CD4-positive, alpha-beta T cell (primary cell): ENCODE data around the gene TPT1. TPM values are rescaled to one million over a fixed set of nuclear protein-coding genes. Genes with fewer than 3 reads are reported as not detected.

ENCODE experiments used
- ATAC-seq: fragments of 200-7000 bp; cut with Tn5 transposase; one replicate; pipeline ENCODE4 v1.10.0; 2022; ENCODE audit warnings: mild to moderate bottlenecking; ENCODE audit not compliant: poor library complexity
- CTCF ChIA-PET: fragments of 350-600 bp; sonication (Branson Sonifier 250); formaldehyde crosslinking; loops from one replicate; lab custom pipeline; 2021; ENCODE audit warnings: antibody characterized with exemption, inconsistent platforms; lab: Charles Lee
- POLR2A ChIA-PET: fragments of 350-600 bp; sonication (Branson Sonifier 250); formaldehyde crosslinking; loops from one replicate; lab custom pipeline; 2021; ENCODE audit warnings: antibody characterized with exemption, inconsistent platforms; lab: Charles Lee
- DNase-seq, 14 experiments: peaks; one replicate each; pipeline ENCODE4 v3.0.0-alpha.2; 2013 to 2020; ENCODE audit warnings: mixed read lengths in 2 of 14
- H3K27ac ChIP-seq, 2 donors: one replicate each; pipeline versions ENCODE4 v1.5.1 to v1.7.0; 2013; ENCODE audit warnings: low read length in 2 of 2, low read depth in 1 of 2, mild to moderate bottlenecking in 1 of 2
- H3K27me3 ChIP-seq, 2 experiments: 1 replicate in 1 of 2; 2 replicates in 1 of 2; pipeline versions ENCODE4 v1.6.1 to v1.7.0; 2013; ENCODE audit warnings: low read length in 2 of 2, control low read depth in 1 of 2, mild to moderate bottlenecking in 1 of 2, moderate library complexity in 1 of 2; ENCODE audit not compliant: insufficient read depth in 2 of 2, control insufficient read depth in 1 of 2
- H3K36me3 ChIP-seq: one replicate; pipeline ENCODE4 v1.6.1; 2013; ENCODE audit warnings: low read length, control low read depth; ENCODE audit not compliant: insufficient read depth
- H3K4me1 ChIP-seq: one replicate; pipeline ENCODE4 v1.6.1; 2013; ENCODE audit warnings: low read length, control low read depth; ENCODE audit not compliant: insufficient read depth
- H3K4me3 ChIP-seq: one replicate; pipeline ENCODE4 v1.5.1; 2013; ENCODE audit warnings: mild to moderate bottlenecking, low read length, moderate library complexity
- H3K9me3 ChIP-seq, 2 experiments: 1 replicate in 1 of 2; 2 replicates in 1 of 2; pipeline versions ENCODE4 v1.6.1 to v1.7.0; 2013; ENCODE audit warnings: low read length in 2 of 2, mild to moderate bottlenecking in 2 of 2, control low read depth in 1 of 2, moderate library complexity in 1 of 2; ENCODE audit not compliant: control insufficient read depth in 1 of 2, insufficient read depth in 1 of 2
- H3K27ac Mint-ChIP-seq: one replicate; pipeline ENCODE4 v1.8.0; 2020; ENCODE audit warnings: mixed read lengths
- H3K27me3 Mint-ChIP-seq: one replicate; pipeline ENCODE4 v1.8.0; 2021; ENCODE audit warnings: mixed read lengths
- H3K36me3 Mint-ChIP-seq: one replicate; pipeline ENCODE4 v1.8.0; 2021; ENCODE audit warnings: low read depth, mixed read lengths
- H3K4me1 Mint-ChIP-seq: one replicate; pipeline ENCODE4 v1.8.0; 2021; ENCODE audit warnings: low read depth, mixed read lengths
- H3K4me3 Mint-ChIP-seq: one replicate; pipeline ENCODE4 v1.8.0; 2020; ENCODE audit warnings: mild to moderate bottlenecking, mixed read lengths
- H3K9me3 Mint-ChIP-seq: one replicate; pipeline ENCODE4 v1.8.0; 2020; ENCODE audit warnings: mixed read lengths
- intact Hi-C, 2 experiments: fragments of 100-400 bp; cut with DNase I in 1 of 2; cut with micrococcal nuclease in 1 of 2; formaldehyde crosslinking; loops; one replicate each; pipeline versions ENCODE4 v1.15.1 to v1.9.0; 2023 to 2025; cut with DNase I, micrococcal nuclease
- total RNA-seq, 174 experiments: library from RNA in 2 of 174; stranded (reverse) in 2 of 174; gene quantifications; one replicate each; pipeline ENCODE4 v1.2.3 and lab custom pipeline; 2021 to 2026
- TF ChIP-seq, protein P1 (sequence below): fragments of 200-600 bp; IDR thresholded peaks from one replicate; pipeline ENCODE4 v1.8.0; 2022; ENCODE audit warnings: antibody characterized with exemption, mild to moderate bottlenecking

Gene TPT1
- total RNA-seq, 2 experiments from 2014 or later: 8,742 to 8,834 TPM

DNA sequence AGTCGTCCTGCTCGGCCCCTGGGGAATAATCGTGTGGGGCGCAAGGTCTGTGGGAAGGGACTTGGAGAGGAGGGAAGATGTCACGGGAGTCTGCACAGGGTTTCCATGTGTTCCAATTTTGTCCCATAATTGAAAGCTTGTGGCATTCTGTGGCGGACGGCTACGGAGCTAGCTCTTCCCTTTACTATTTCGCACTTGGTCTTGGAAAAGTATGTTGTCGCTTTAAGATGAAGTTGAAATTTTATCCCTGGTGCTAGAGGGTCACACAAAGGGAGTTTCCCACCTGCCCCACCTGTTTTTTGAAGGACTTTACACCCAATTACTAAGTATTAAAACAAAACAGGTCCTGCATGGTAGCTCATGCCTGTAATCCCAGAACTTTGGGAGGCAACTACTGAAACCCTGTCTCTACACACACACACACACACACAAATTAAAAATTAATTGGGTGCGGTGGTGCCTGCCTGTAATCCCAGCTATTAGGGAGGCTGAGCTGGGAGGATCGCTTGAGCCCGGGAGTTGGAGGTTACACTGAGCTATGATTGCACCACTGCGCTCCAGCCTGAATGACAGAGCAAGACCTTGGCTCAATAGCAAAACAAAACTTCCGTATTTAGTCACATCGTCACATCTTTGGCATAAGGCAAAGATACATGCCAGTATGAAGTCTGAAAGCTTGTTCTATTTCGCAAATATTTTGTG lies 967 bp upstream of the TPT1 start:
- CTCF ChIA-PET: interaction anchor here (1.4 to 3.7 kb wide), 5 partner anchors 25 to 295 kb away, joined by 4 to 18 read pairs (median 9); partner anchors contain the start of gene COG3
- peaks cover 40% of the 10 kb centered on the region for H3K36me3 ChIP-seq
- TF ChIP-seq, protein P1, sequence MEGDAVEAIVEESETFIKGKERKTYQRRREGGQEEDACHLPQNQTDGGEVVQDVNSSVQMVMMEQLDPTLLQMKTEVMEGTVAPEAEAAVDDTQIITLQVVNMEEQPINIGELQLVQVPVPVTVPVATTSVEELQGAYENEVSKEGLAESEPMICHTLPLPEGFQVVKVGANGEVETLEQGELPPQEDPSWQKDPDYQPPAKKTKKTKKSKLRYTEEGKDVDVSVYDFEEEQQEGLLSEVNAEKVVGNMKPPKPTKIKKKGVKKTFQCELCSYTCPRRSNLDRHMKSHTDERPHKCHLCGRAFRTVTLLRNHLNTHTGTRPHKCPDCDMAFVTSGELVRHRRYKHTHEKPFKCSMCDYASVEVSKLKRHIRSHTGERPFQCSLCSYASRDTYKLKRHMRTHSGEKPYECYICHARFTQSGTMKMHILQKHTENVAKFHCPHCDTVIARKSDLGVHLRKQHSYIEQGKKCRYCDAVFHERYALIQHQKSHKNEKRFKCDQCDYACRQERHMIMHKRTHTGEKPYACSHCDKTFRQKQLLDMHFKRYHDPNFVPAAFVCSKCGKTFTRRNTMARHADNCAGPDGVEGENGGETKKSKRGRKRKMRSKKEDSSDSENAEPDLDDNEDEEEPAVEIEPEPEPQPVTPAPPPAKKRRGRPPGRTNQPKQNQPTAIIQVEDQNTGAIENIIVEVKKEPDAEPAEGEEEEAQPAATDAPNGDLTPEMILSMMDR: no peak
- H3K27me3 Mint-ChIP-seq: no peaks in the 10 kb centered on the region
- peaks cover 58% of the 10 kb centered on the region for H3K4me1 Mint-ChIP-seq
- DNase-seq (peak in 2 of 14 experiments; percentile 29 to 47), ATAC-seq (no peak)
- H3K27ac ChIP-seq: peak overlapping the region; percentile 77
- POLR2A ChIA-PET: interaction anchor here (0.7 to 4.3 kb wide), 20 partner anchors 9 to 840 kb away, joined by 3 to 81 read pairs (median 6); partner anchors contain the start of genes COG3, GTF2F2, LCP1 and SLC25A30
- no peaks in the 10 kb centered on the region for H3K9me3 ChIP-seq
- intact Hi-C loops: loop anchor here (1.0 to 10.0 kb wide), 8 partner anchors 21 to 713 kb away; partner anchors contain the start of genes COG3 (in 2 of the 2), SLC25A30 (in 1 of the 2) and ZC3H13 (in 1 of the 2)
- peak overlapping the region; percentile 84 for H3K27ac Mint-ChIP-seq
- H3K4me1 ChIP-seq: peaks cover 36% of the 10 kb centered on the region
- no peaks in the 10 kb centered on the region for H3K9me3 Mint-ChIP-seq
- H3K36me3 Mint-ChIP-seq: peaks cover 75% of the 10 kb centered on the region
- peak overlapping the region; percentile 98 for H3K4me3 ChIP-seq
- peak overlapping the region; percentile 99 for H3K4me3 Mint-ChIP-seq
- no peaks in the 10 kb centered on the region for H3K27me3 ChIP-seq

DNA sequence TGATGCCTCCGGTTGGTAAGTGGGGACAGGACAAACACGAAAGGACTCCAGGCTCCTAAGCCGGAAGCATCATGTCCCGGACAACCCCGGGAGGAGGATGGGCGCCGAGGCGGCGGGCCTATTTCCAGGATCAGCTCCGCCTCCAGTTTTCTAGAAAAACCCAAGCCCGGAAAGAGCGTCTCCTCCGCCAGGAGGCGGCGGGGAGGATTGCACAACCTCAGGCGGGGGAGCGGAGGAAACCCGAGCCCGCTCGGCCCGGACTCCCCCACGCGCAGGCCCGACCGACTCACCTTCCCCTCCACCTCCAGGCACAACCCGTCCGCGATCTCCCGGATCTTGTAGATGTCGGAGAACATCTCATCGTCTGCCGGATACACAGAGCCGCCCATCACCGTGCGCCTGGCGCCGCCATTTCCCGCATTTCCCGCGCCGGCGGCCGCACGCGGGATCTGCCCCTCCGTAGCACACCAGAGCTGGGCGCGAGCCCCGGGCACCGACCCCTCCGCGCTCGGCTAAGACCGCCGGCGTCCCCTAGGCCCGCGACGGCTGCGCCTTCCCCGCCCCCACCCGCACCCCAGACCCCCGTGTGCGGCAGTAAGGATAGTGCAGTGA lies 455 bp downstream of the TPT1 start:
- Mint-ChIP-seq H3K27me3 (no peaks in the 10 kb centered on the region), H3K27ac (peak overlapping the region; percentile 84), H3K4me3 (peak overlapping the region; percentile 99), H3K36me3 (peaks cover 82% of the 10 kb centered on the region), H3K4me1 (peaks cover 72% of the 10 kb centered on the region), H3K9me3 (no peaks in the 10 kb centered on the region)
- CTCF ChIA-PET: interaction anchor here (0.7 to 3.7 kb wide), 10 partner anchors 8 to 293 kb away, joined by 3 to 18 read pairs (median 6); partner anchors contain the start of gene COG3
- H3K27me3 ChIP-seq: no peaks in the 10 kb centered on the region
- peak overlapping the region; percentile 98 to 100 for H3K27ac ChIP-seq
- TF ChIP-seq, protein P1: peak; percentile 67
- H3K4me3 ChIP-seq: peak overlapping the region; percentile 98
- POLR2A ChIA-PET: interaction anchor here (0.6 to 4.3 kb wide), 19 partner anchors 8 to 841 kb away, joined by 3 to 81 read pairs (median 7); partner anchors contain the start of genes COG3, GTF2F2, LCP1 and SLC25A30
- no peaks in the 10 kb centered on the region for H3K9me3 ChIP-seq
- H3K4me1 ChIP-seq: peaks cover 46% of the 10 kb centered on the region
- intact Hi-C loops: loop anchor here (1.0 to 10.0 kb wide), 7 partner anchors 27 to 714 kb away; partner anchors contain the start of genes COG3 (in 2 of the 2), SLC25A30 (in 1 of the 2) and ZC3H13 (in 1 of the 2)
- peaks cover 52% of the 10 kb centered on the region for H3K36me3 ChIP-seq
- DNase-seq (peak; percentile 62 to 92 (median 77)), ATAC-seq (peak; percentile 47)

DNA sequence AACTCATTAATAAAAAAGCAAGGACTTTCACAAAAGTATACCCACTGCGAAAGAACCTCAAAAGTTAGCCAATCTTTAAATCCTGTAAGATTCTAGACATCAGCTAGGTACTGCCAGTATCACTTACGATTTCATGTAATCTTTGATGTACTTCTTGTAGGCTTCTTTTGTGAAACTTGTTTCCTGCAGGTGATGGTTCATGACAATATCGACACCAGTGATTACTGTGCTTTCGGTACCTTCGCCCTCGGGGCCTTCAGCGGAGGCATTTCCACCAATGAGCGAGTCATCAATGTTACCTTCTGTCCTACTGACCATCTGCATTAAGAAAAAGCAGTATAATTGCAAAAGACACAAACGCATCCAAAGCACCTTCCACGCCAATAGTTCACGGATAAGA lies 1.1 kb downstream of the TPT1 start:
- Histone ChIP-seq H3K9me3 (no peaks in the 10 kb centered on the region), H3K4me1 (peaks cover 53% of the 10 kb centered on the region), H3K27me3 (no peaks in the 10 kb centered on the region), H3K4me3 (peak overlapping the region; percentile 98), H3K27ac (peak overlapping the region; percentile 98 to 100), H3K36me3 (peaks cover 53% of the 10 kb centered on the region)
- Mint-ChIP-seq H3K4me3 (peak overlapping the region; percentile 99), H3K36me3 (peaks cover 76% of the 10 kb centered on the region), H3K9me3 (no peaks in the 10 kb centered on the region), H3K27ac (peak overlapping the region; percentile 84), H3K27me3 (no peaks in the 10 kb centered on the region), H3K4me1 (peaks cover 78% of the 10 kb centered on the region)
- DNase-seq: peak in 7 of 14 experiments; percentile 7 to 47 (median 33)
- intact Hi-C loops: loop anchor here (1.0 to 10.0 kb wide), 9 partner anchors 29 to 845 kb away; partner anchors contain the start of genes COG3 (in 2 of the 2), GTF2F2 (in 2 of the 2), LCP1 (in 1 of the 2) and SLC25A30 (in 1 of the 2)
- CTCF ChIA-PET: interaction anchor here (0.7 to 3.7 kb wide), 9 partner anchors 8 to 150 kb away, joined by 3 to 18 read pairs (median 6); partner anchors contain the start of gene COG3
- TF ChIP-seq, protein P1: no peak
- POLR2A ChIA-PET: interaction anchor here (1.2 to 4.3 kb wide), 15 partner anchors 9 to 219 kb away, joined by 3 to 81 read pairs (median 8); partner anchors contain the start of genes COG3, GTF2F2 and SLC25A30
- no peak for ATAC-seq
